ENCODE data around the gene SCAI.
"Not testable (repeated sequence)": the region's sequence is repeated elsewhere in the genome, so short reads cannot be mapped to it uniquely, and the experiment has no call there.

Gene SCAI

DNA sequence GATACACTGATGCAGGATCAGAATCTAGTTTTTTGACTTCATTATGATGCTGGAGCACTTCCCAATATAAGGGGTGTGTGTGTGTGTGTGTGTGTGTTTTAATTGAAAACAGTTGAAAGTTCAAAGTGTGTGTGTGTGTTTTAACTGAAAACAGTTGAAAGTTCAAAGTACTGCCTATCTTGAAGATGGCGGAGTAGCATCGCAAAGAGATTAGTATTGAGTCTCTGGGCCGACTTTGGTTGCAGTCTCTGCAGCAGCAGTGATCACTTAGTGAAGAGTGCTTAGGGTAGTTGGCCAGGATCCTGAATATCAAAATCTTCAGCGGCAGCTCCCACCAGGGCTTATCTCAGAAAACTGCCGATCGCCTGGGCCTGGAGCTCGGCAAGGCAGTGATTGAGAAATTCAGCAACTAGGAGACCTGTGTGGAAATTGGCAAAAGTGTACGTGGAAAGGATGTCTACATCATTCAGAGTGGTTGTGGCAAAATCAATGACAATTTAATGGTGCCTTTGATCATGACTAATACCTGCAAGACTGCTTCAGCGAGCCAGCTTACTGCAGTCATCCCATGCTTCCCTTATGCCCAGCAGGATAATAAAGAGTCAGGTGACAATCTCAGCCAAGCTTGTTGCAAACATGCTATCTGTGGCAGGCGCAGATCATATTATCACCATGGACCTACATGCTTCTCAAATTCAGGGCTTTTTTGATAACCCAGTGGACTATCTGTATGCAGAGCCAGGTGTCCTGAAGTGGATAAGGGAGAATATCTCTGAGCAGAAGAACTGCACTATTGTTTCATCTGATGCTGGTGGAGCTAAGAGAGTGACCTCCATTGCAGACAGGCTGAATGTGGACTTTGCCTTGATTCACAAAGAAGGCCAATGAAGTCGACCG lies 7.3 kb upstream of the SCAI start:
- DNase-seq (ENCODE audit: low read depth) = peak; percentile 17

DNA sequence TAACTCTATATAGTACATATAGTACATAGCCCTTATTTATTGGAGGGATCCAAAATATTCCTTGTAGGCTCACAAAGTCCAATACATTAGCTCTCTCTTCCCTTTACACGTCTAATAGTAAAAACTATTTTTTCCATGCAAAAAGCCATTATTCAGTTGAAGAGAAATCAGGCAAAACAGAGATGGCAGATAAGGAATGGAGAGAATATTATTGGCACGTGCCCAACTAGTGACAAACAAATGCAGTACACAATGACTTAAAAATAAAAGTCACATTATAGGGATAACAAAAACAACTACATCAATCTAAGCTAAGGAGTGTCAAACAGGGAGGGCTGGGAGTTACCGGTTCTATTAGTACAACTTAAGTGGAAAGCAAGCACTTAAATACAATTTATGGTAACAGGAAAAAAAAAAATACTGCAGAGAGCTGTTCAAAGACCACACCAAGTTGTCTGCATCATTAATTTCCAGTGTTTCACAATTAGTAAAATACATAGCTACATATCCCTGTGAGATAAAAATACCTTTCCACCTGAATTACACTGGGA lies 4.1 kb upstream of the SCAI start:
- DNase-seq (ENCODE audit: low read depth) = no peak

DNA sequence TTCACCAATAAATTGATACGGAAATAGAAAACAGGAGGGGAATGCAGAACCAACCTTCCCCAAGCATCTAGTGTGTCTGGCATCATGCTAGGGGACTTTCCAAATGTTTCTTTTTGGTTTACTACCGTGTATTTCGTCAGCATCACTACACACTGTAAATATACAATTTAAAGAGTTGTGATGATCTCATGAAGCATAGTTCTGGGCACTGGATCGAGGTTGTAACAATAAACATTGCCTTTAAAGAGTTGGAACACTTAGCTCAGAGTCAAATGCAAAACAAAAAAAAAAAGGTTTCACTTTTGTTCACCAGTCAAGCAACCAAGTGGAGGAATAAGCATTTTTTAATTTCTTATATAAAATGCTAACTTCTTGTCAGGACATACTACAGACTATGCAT lies 2.9 kb upstream of the SCAI start:
- peak; percentile 20 for DNase-seq (ENCODE audit: low read depth)

DNA sequence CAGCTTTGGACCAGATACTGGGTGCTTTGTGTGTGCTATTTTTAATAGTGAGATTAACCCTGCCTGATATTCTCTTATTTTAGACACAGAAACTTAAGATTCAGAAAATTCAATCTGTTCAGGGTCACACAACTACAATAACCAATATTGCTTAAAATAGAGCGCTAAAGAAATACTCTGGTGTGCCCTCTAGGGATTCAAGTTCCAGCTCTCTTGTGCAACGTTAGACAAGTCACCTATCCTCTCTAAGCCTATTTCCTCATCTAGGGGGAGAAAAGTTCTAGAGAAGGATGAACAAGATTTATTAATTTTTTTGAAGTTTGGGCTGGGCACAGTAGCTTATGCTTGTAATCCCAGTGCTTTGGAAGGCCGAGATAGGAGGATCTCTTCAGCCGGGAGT lies 2.1 kb upstream of the SCAI start:
- DNase-seq (ENCODE audit: low read depth) = peak; percentile 57

DNA sequence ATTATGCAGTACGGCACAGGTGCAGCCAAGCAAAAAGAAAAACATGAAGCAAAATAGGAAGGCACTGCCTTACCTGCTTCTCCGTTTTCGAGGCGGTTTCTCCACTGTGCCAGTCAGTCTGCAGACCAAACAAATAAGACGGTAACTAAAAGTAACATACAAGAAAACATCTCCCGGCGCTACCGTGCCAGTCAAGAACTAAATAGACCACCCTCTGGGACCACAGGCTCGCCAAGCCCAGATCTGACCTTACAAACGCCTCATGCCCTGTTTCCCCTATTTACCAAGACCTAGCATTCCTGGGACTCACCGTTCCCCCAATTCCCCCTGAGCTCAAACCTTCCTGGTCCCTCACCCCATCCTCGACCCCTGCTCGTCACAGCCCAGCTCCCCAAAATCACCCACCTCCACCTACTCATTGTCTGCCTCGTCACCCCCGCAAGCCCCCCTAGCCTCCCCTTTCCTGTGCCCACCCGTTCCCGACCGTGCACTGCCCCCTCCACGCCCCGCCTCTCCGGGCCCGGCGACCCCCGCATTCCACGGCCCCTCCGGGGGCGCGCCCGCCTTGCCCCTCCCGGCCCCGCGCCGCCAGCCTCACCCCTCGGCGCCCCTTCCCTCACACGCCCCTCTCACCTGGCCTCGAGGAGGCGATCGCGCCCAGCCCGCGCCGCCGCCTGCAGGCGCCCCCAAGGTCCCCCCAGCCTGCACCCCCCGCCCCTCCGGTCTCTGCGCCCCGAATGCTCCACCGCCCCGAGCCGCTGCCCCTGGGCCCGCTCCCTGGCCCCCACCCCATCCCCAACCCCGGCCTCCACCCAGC lies 560 bp downstream of the SCAI start:
- no peak for DNase-seq (ENCODE audit: low read depth)

DNA sequence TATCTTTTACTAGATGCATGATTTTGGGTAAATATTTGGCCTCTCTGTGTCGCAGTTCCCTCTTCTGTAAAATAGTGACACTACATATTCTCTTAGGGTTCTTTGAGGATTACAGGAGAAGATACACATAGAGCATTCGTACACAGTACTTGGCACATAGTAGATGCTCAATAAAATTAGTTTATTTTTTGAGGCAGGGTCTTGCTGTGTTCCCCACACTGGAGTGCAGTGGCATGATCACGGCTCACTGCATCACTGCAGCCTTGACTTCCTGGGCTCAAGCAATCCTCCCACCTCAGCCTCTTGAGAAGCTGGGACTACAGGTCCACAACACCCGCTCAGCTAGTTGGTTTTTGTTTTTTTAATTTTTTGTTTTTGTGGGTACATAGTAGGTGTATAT lies 1.6 kb downstream of the SCAI start:
- DNase-seq (ENCODE audit: low read depth) = no peak

DNA sequence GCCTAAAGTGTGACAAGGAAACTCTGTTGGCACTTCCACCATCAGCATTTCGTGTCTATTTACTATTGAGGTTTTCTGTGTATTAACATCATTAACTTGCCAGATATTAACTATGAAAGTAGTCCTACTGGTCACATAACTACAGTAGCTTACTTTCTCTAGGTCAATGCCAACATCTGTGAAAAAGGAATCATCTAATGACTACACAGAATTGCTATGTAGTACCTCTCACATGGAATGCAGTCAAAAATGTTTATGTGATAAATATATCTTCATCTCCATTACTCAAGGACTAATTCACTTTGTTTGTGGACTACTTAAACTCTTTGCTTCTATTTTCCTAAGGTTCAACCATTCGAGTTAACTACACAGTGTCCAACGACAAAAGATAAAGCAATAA lies 2.1 kb downstream of the SCAI start:
- DNase-seq (ENCODE audit: low read depth) = peak; percentile 44

DNA sequence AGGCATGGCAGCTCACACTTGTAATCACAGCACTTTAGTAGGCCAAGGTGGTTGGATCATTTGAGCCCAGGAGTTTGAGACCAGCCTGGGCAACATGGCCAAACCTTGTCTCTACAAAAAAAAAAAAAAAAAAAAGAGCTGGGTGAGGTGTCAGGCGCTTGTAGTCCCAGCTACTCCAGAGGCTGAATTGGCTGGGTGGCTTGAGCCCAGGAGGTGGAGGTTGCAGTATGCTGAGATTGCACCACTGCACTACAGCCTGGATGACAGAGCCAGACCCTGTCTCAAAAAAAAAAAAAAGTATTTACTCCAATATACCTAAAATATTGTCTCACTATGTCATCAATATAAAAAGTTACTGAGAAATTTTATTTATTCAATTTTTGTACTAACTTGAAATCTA lies 2.8 kb downstream of the SCAI start:
- DNase-seq (ENCODE audit: low read depth) = no peak

DNA sequence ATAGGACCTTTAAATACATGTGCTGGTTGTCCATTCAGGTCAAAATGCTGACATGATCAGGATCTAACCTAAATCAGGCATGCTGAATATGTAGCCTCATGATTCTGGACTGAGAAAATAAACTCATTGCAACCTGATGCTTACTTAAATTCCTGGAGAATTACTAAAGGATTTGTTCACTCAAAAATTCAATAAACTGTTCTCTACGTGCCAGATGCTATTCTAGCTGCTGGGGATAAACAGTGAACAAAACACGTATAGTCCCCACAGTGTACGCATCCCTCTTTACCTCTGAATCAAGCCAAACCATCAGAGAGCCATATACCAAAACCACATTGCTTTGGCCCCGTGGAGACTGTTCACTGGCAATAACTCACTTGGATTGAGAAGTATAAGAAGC lies 6.1 kb downstream of the SCAI start:
- DNase-seq (ENCODE audit: low read depth) = peak; percentile 55

DNA sequence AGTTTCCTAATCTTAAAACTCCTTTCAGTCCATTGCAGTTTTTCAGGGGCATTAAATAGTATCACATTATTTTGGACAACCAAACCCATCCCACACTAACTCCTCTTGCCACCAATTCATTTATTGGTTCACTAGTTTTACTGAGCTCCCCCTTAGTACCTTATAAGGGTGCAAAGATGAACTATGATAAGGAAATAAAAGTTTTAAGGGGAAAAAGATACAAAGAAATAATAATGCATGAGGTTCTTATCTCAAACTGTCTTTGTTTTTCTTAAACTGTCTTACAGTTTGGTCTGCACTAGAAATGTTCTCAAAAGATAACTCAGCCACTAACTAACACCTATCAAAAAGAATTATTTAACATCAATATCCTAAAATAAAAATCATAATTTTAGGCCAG lies 8.4 kb downstream of the SCAI start:
- no peak for DNase-seq (ENCODE audit: low read depth)

DNA sequence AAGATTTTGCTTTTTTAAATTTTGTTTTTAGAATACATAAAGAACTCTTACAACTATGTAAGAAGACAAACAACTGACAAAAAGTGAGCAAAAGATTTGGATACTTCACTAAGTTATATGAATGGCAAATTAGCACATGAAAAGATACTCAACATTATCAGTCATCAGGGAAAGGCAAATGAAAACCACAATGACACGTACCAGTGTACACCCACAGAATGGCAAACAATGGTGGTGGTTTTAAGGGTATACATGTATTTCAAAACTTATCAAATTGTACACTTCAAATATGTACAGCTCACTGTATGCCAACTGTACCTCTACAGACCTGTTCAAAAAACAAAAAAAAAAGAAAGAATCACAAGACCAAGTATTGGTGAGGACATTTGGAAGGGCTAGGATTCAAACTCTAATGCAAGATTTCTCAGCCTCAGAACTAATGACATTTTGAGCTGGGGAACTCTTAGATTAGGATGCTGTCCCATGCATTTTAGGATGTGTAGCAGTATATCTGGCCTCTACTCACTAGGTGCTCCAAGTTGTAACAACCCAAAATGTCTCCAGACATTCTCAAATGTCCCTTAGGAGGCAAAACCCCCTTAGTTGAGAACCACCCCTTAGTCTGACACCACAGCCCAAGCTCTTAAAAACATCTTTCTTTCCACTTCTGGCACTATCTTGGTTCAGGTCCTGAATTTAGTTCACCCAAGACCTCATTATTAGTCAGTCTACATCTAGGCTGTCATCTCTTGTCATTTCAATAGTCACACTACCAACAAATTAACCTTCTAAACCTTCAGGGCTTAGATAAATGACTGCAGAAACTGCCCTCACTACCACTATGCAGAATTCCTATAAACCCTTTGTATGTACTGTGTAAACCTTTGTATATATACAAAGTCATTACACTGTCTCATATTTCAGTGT lies 9.7 kb downstream of the SCAI start:
- DNase-seq (ENCODE audit: low read depth) = no peak

DNA sequence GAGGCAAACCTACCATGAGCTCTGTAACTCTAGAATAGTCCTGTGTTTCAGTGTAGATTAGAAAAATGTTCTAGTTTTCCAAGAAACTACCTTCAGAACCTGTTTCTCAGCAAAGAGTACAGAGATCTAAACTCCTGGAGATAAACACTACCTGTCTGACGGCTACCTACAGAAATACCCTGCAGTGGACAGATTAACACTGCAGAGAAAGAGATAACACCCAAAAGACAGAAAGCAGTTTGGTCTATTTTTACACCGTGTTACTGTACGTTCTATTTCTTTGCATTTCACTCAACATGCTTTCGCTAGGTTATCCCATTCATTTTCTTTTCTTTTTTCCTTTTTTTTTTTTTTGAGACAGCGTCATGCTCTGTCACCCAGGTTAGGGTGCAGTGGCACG lies 11.6 kb downstream of the SCAI start:
- DNase-seq (ENCODE audit: low read depth) = no peak

DNA sequence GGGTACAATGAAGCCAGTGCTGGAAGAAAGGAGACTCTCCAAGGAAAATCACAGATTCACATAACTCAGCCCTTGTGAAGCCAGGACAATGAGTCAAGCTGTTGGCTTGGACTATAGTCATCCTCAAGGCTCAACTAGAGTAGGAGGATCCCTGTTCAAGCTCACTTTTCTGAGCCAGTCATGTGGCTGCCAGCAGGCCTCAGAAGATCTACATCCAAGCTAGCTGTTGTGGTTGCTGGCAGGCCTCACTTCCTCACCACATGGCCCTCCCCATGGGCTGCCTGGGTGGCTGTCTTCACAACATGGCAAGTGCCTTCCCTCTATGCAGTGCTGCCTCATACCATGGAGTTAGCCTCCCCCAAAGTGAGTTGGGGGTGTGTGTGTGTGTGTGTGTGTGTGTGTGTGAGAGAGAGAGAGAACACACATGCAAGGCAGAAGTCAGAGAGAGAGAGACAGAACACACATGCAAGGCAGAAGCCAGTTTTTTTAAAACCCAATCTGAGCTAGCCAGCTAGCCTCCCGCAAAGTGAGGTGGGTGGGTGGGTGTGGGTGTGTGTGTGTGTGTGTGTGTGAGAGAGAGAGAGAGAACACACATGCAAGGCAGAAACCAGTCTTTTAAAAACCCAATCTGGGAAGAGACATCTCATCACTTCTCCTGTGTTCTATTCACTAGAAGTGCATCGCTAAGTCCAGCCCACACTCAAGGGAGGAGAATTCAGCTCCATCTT lies 17.1 kb downstream of the SCAI start:
- DNase-seq (ENCODE audit: low read depth) = peak; percentile 100

DNA sequence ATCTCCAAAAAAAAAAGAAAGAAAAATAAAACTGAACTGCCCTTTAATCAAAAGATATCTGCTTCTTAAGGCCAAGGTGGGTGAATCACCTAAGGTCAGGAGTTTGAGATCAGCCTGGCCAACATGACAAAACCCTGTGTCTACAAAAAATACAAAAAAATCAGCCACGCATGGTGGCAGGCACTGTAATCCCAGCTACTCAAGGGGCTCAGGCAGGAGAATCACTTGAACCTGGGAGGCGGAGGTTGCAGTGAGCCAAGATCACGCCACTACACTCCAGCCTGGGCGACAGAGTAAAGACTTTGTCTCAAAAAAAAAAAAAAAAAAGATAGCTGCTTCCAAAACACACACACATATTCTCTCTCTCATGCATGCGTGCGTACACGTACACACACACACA lies 17.8 kb downstream of the SCAI start:
- peak; percentile 33 for DNase-seq (ENCODE audit: low read depth)

DNA sequence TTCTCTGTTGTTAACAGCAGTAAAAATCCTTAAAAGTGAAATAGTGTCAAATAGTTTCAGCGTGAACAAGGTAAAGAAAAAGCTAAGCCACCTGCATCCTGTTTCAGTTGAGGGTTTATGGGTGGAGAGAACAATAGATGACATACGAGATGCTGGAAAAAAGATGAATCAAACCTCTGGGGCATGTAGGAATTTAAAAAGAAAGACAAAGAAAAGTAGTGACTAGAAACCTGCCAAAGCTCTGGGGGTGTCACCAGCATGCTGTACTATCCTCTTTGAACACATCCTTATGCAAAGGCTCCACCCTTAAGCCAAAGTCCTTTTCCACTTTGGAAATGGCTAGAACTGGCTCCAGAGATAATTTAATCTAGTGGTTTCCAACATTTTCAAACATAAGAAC lies 22.2 kb downstream of the SCAI start:
- no peak for DNase-seq (ENCODE audit: low read depth)

DNA sequence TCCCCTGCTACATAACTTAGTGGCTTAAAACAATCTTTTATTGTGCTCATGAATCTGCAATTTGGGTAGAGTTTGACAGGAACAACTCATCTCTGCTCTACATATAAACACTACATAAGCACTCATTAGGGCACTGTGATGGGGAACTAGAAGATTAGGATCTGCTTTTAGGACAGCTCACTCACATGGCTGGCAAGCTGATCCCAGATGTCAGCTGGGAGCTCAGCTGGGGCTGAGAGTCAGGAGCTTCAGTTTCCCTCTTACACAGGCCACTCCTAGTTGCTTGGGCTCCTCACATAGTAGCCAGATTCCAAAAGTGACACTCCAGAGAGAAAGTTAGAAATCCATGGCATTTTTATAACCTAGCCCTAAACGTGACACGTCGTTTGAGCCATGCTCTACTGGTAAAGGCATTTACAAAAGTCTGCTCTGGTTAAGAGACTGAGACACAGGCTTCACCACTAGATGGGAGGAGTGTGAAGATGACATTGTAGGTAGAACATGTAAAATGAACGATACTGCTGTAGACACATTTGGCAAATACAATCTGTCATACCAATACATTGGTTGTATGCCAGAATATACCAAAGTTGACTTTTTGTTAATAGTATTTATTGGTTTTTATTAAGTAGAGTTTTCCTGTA lies 23.6 kb downstream of the SCAI start:
- DNase-seq (ENCODE audit: low read depth) = peak; percentile 30

DNA sequence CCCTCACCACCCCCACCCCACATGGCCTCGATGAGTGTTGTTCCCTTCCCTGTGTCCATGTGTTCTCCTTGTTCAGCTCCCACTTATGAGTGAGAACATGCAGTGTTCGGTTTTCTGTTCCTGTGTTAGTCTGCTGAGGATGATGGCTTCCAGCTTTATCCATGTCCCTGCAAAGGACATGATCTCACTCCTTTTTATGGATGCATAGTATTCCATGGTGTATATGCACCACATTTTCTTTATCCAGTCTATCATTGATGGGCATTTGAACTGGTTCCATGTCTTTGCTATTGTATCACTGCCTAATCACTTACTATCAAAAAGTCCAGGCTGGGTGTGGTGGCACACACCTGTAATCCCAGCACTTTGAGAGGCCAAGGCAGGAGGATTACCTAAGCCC lies 24.6 kb downstream of the SCAI start:
- DNase-seq (ENCODE audit: low read depth) = not testable (repeated sequence)

DNA sequence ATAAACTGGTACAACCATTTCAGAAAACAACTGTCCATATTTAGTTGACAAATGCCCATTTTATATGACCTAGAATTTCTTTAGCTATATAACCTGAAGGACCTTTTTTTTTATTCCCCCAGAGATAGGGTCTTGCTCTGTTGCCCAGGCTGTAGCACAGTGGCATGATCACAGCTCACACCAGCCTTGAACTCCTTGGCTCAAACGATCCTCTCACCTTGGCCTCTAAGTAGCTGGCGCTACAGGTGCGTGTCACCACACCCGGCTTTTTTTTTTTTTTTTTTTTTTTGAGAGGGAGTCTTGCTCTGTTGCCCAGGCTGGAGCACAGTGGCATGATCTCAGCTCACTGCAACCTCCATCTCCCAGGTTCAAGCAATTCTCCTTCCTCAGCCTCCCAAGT lies 28.8 kb downstream of the SCAI start:
- not testable (repeated sequence) for DNase-seq (ENCODE audit: low read depth)

DNA sequence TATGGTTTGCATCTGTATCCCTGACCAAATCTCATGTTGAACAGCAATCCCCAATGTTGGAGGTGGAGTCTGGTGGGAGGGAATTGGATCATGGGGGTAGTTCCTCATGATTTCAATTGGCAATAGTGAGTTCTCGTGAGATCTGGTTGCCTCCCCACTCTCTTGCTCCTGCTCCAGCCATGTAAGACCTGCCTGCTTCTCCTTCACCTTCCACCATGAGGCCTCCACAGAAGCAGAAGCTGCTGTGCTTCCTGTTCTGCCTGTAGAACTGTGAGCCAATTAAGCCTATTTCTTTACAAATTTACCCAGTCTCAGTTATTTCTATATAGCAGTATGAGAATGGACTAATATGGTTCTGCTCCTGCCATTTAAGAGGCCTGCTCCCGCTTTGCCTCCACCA lies 32.9 kb downstream of the SCAI start:
- no peak for DNase-seq (ENCODE audit: low read depth)

DNA sequence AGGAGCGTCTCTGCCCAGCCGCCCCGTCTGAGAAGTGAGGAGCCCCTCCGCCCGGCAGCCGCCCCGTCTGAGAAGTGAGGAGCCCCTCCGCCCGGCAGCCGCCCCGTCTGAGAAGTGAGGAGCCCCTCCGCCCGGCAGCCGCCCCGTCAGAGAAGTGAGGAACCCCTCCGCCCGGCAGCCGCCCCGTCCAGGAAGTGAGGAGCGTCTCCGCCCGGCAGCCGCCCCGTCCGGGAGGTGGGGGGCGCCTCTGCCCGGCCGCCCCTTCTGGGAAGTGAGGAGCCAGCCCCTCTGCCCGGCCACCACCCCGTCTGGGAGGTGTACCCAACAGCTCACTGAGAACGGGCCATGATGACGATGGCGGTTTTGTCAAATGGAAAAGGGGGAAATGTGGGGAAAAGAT lies 34.8 kb downstream of the SCAI start:
- DNase-seq (ENCODE audit: low read depth) = not testable (repeated sequence)
